IMR-90 (cell line): ENCODE results near the gene SCN8A. TPM values are rescaled to one million over a fixed set of nuclear protein-coding genes. Genes with fewer than 3 reads are reported as not detected.
A peak's percentile ranks its signal among the peaks of the same experiment; 100 is the strongest.
"Not testable (repeated sequence)": the region's sequence is repeated elsewhere in the genome, so short reads cannot be mapped to it uniquely, and the experiment has no call there.

ENCODE experiments used
- ATAC-seq: fragments of 200-7000 bp; cut with Tn5 transposase; 2 replicates; pipeline ENCODE4 v1.9.1; 2020; ENCODE audit warnings: low read depth, mild to moderate bottlenecking, moderate library complexity
- BruUV-seq: library from RNA; stranded (reverse); fragments of 400-500 nt; replicated peaks from 2 replicates; lab custom pipeline; 2021; lab: Mats Ljungman, UMichigan
- CTCF ChIA-PET: fragments of 300-600 bp; formaldehyde crosslinking; extraction: SDS; loops from one replicate; lab custom pipeline; 2021; ENCODE audit warnings: antibody characterized with exemption; lab: Yijun Ruan, JAX
- POLR2A ChIA-PET: fragments of 300-600 bp; sonication (Branson Sonifier 250); formaldehyde crosslinking; loops from one replicate; lab custom pipeline; 2022; ENCODE audit warnings: antibody characterized with exemption; ENCODE audit not compliant: unreplicated experiment; lab: Charles Lee
- DNase-seq: peaks from one replicate; pipeline ENCODE4 v3.0.0; 2013
- H2AFZ ChIP-seq: replicated peaks from 2 replicates; pipeline ENCODE3; 2013; ENCODE audit warnings: low read length, mild to moderate bottlenecking; ENCODE audit not compliant: poor library complexity
- H2AK5ac ChIP-seq: 2 replicates; pipeline ENCODE4 v1.6.1; 2013; ENCODE audit warnings: low read depth, low read length, inconsistent platforms
- H2AK9ac ChIP-seq: replicated peaks from 2 replicates; pipeline ENCODE3; 2013; ENCODE audit warnings: mild to moderate bottlenecking, low read depth, low read length, moderate library complexity; ENCODE audit not compliant: poor library complexity
- H2BK120ac ChIP-seq: 2 replicates; pipeline ENCODE4 v1.6.1; 2013; ENCODE audit warnings: low read depth, low read length, inconsistent platforms
- H2BK15ac ChIP-seq: 3 replicates; pipeline ENCODE4 v1.6.1; 2013; ENCODE audit warnings: low read depth, low read length, inconsistent platforms
- H2BK20ac ChIP-seq: 2 replicates; pipeline ENCODE4 v1.6.1; 2013; ENCODE audit warnings: low read depth, mild to moderate bottlenecking, inconsistent platforms, low read length, moderate library complexity
- H2BK5ac ChIP-seq: 2 replicates; pipeline ENCODE4 v1.6.1; 2013; ENCODE audit warnings: mild to moderate bottlenecking, low read depth, low read length, inconsistent platforms; ENCODE audit not compliant: poor library complexity, severe bottlenecking
- H3K14ac ChIP-seq: replicated peaks from 2 replicates; pipeline ENCODE4 v1.6.1; 2013; ENCODE audit warnings: low read depth, low read length, inconsistent platforms
- H3K18ac ChIP-seq: 2 replicates; pipeline ENCODE4 v1.6.1; 2013; ENCODE audit warnings: low read depth, low read length, control low read depth
- H3K23ac ChIP-seq: 2 replicates; pipeline ENCODE4 v1.6.1; 2013; ENCODE audit warnings: low read depth, low read length, inconsistent platforms
- H3K27ac ChIP-seq: 2 replicates; pipeline ENCODE4 v1.5.1; 2013; ENCODE audit warnings: mild to moderate bottlenecking, control low read depth, low read length; ENCODE audit not compliant: insufficient read depth
- H3K27me3 ChIP-seq: 2 replicates; pipeline ENCODE4 v1.6.1; 2013; ENCODE audit warnings: low read length; ENCODE audit not compliant: control insufficient read depth, insufficient read depth
- H3K36me3 ChIP-seq: 2 replicates; pipeline ENCODE4 v1.6.1; 2013; ENCODE audit warnings: low read length, mixed read lengths; ENCODE audit not compliant: control insufficient read depth, insufficient read depth
- H3K4ac ChIP-seq: 2 replicates; pipeline ENCODE4 v1.6.1; 2013; ENCODE audit warnings: low read depth, low read length, inconsistent platforms
- H3K4me1 ChIP-seq: 2 replicates; pipeline ENCODE4 v1.6.1; 2013; ENCODE audit warnings: low read length, mixed read lengths; ENCODE audit not compliant: control insufficient read depth, insufficient read depth
- H3K4me2 ChIP-seq: 2 replicates; pipeline ENCODE4 v1.6.1; 2013; ENCODE audit warnings: low read depth, mild to moderate bottlenecking, control low read depth, low read length, moderate library complexity
- H3K4me3 ChIP-seq: 2 replicates; pipeline ENCODE4 v1.5.1; 2013; ENCODE audit warnings: low read depth, mild to moderate bottlenecking, control low read depth, low read length, moderate library complexity; ENCODE audit not compliant: insufficient read depth
- H3K56ac ChIP-seq: 2 replicates; pipeline ENCODE4 v1.6.1; 2013; ENCODE audit warnings: low read length, inconsistent platforms; ENCODE audit not compliant: insufficient read depth; ENCODE audit errors: extremely low read depth
- H3K79me1 ChIP-seq, 2 experiments: 2 replicates each; pipeline ENCODE4 v1.6.1; 2013; ENCODE audit warnings: low read length in 2 of 2, inconsistent platforms in 1 of 2, low read depth in 1 of 2
- H3K9ac ChIP-seq: 2 replicates; pipeline ENCODE4 v1.6.1; 2013; ENCODE audit warnings: low read depth, low read length, control low read depth
- H3K9me1 ChIP-seq: 2 replicates; pipeline ENCODE4 v1.6.1; 2013; ENCODE audit warnings: low read length, inconsistent platforms; ENCODE audit not compliant: insufficient read depth
- H3K9me3 ChIP-seq: 2 replicates; pipeline ENCODE4 v1.6.1; 2013; ENCODE audit warnings: low read length; ENCODE audit not compliant: control insufficient read depth, insufficient read depth
- H4K20me1 ChIP-seq: 2 replicates; pipeline ENCODE4 v1.6.1; 2013; ENCODE audit warnings: low read length, inconsistent platforms; ENCODE audit not compliant: insufficient read depth
- H4K5ac ChIP-seq: 2 replicates; pipeline ENCODE4 v1.6.1; 2013; ENCODE audit warnings: mild to moderate bottlenecking, low read depth, low read length, control low read depth
- H4K8ac ChIP-seq, 2 experiments: 2 replicates each; pipeline ENCODE4 v1.6.1; 2013; ENCODE audit warnings: low read depth in 2 of 2, low read length in 2 of 2, control low read depth in 1 of 2, inconsistent platforms in 1 of 2
- H4K91ac ChIP-seq: 2 replicates; pipeline ENCODE4 v1.6.1; 2013; ENCODE audit warnings: low read depth, low read length, inconsistent platforms; ENCODE audit not compliant: insufficient read depth
- WGBS, 2 experiments: methylation state at CpG; one replicate each; pipeline versions ENCODE4 v1.1.5 to v1.1.7; 2013; ENCODE audit warnings: missing lambda C conversion rate in 2 of 2; ENCODE audit not compliant: insufficient read length in 1 of 2; ENCODE audit errors: extremely low coverage in 2 of 2; 5-methylcytosine and 5-hydroxymethylcytosine counted together
- dilution Hi-C: fragments of 300-500 bp; cut with HindIII; formaldehyde crosslinking; loops from one replicate; pipeline ENCODE4 v1.14.3; 2018; ENCODE audit warnings: low sequenced_read_pairs; ENCODE audit not compliant: unreplicated experiment
- in situ Hi-C: fragments of 300-500 bp; cut with MboI; formaldehyde crosslinking; loops from 3 replicates; pipeline ENCODE4 v1.14.3; 2019; ENCODE audit warnings: low sequenced_read_pairs, inconsistent platforms, mixed read lengths
- intact Hi-C: fragments of 100-400 bp; cut with micrococcal nuclease; formaldehyde crosslinking; loops from 2 replicates; pipeline ENCODE4 v1.10.0; 2022
- polyA plus RNA-seq, 3 experiments: library from polyadenylated mRNA; depleted of rRNA; stranded (reverse); fragments of >200 nt; gene quantifications; 2 replicates each; pipeline ENCODE4 v1.2.3, GENCODE V29; 2012; ENCODE audit warnings: low replicate concordance in 1 of 3
- total RNA-seq: library from RNA; depleted of rRNA; stranded (reverse); fragments of >200 nt; gene quantifications from 2 replicates; pipeline ENCODE4 v1.2.3, GENCODE V29; 2012

Gene SCN8A
- total and polyA plus RNA-seq, 2 of the 4 experiments (the other 2 are of a cell fraction) = 6.9 to 19.7 TPM

DNA sequence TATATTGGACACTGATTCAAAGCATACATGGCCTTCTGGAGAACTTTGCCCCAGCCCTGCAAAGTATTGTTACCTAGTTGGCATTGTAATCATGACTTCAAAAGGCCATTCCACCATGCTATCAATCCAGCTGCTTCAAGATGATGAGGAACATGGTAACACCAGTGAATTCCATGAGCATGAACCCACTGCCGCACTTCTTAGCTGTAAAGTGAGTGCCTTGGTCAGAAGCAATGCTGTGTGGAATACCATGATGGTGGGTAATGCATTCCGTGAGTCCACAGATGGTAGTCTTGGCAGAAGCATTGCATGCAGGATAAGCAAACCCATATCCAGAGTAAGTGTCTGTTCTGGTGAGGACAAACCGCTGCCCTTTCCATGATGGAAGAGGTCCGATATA, 207.0 kb downstream of the SCN8A start:
- H3K9ac ChIP-seq, H4K5ac ChIP-seq, H2BK5ac ChIP-seq, H3K4me1 ChIP-seq, H3K4me3 ChIP-seq, H3K79me1 ChIP-seq, H4K91ac ChIP-seq, H3K9me3 ChIP-seq, H3K18ac ChIP-seq, H3K36me3 ChIP-seq, H3K27ac ChIP-seq, BruUV-seq, H3K14ac ChIP-seq, H3K9me1 ChIP-seq, CTCF ChIA-PET, POLR2A ChIA-PET, H2BK120ac ChIP-seq, ATAC-seq, in situ Hi-C loops, H4K8ac ChIP-seq, H2AK5ac ChIP-seq, dilution Hi-C loops, H3K4me2 ChIP-seq, H3K56ac ChIP-seq, H4K20me1 ChIP-seq, H3K23ac ChIP-seq, H3K27me3 ChIP-seq, H3K4ac ChIP-seq, H2BK15ac ChIP-seq, H2AK9ac ChIP-seq, H2BK20ac ChIP-seq, H2AFZ ChIP-seq, intact Hi-C loops: not testable (repeated sequence)
- peak; percentile 22 for DNase-seq
- WGBS, 2 experiments = 100% methylated on average over 2 of the region's 4 CpGs; no CpG with 5 or more reads in 1 of the 2 experiments
